Measurements from ENCODE around the gene MSRB1.

The MSRB1 gene, protein sequence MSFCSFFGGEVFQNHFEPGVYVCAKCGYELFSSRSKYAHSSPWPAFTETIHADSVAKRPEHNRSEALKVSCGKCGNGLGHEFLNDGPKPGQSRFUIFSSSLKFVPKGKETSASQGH

DNA sequence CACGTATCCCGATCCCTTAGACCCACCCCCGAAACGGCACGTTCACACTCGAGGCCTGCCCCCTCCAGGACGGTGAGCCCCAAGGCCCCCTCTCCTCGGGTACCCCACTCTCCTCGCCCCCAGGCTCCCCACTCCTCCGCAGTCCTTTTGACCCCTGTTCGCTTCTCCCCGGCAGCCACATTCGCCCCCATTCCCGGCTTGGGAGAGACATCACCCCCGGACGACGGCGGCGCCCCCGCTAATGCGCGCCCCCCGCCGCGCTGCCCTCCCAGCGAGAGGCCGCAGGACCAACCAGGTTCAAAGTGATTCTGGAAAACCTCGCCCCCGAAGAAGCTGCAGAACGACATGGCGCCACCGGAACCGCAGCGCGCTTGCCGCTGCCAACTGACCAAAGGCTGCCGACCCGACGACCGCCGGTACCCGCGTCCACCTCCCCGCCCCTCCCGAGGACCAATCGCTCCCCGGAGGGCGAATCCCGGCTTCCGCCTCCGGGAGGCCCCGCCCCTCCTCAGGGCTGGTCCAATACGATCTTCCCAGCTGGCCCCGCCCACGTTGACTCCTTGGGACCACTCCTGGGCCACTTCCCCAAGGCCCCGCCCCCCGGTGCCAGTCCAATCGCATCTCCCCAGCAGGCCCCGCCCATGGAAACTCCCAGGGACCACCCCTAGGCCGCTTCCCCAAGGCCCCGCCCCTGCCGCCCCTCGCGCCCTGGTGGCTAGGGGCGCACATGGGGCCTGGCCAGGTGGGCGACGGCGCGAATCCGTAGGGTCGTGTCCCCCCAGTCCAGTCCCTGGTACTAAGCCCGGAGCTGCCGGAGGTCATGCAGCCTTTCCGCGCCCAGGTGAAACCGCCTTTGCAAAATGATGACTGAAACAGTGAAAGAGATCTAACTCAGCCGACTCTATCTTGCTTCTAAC, at the start of gene MSRB1:
Gene MSRB1 (minus strand): TSS at position 390 of the 917 bp plus-strand sequence. CDS start 43 bp downstream, at position 347.
- TF ChIP-seq, protein P1, sequence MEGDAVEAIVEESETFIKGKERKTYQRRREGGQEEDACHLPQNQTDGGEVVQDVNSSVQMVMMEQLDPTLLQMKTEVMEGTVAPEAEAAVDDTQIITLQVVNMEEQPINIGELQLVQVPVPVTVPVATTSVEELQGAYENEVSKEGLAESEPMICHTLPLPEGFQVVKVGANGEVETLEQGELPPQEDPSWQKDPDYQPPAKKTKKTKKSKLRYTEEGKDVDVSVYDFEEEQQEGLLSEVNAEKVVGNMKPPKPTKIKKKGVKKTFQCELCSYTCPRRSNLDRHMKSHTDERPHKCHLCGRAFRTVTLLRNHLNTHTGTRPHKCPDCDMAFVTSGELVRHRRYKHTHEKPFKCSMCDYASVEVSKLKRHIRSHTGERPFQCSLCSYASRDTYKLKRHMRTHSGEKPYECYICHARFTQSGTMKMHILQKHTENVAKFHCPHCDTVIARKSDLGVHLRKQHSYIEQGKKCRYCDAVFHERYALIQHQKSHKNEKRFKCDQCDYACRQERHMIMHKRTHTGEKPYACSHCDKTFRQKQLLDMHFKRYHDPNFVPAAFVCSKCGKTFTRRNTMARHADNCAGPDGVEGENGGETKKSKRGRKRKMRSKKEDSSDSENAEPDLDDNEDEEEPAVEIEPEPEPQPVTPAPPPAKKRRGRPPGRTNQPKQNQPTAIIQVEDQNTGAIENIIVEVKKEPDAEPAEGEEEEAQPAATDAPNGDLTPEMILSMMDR (conservative IDR thresholded peaks at IDR 0.05; ENCODE audit: control insufficient read depth, insufficient read depth, low read depth, low read length): no peak
- peak within 1 kb of the TSS; percentile 83 for H3K4me3 ChIP-seq (ENCODE audit: control insufficient read depth, low read depth, low read length)
- peak; percentile 96 for DNase-seq (ENCODE audit: low read depth)

DNA sequence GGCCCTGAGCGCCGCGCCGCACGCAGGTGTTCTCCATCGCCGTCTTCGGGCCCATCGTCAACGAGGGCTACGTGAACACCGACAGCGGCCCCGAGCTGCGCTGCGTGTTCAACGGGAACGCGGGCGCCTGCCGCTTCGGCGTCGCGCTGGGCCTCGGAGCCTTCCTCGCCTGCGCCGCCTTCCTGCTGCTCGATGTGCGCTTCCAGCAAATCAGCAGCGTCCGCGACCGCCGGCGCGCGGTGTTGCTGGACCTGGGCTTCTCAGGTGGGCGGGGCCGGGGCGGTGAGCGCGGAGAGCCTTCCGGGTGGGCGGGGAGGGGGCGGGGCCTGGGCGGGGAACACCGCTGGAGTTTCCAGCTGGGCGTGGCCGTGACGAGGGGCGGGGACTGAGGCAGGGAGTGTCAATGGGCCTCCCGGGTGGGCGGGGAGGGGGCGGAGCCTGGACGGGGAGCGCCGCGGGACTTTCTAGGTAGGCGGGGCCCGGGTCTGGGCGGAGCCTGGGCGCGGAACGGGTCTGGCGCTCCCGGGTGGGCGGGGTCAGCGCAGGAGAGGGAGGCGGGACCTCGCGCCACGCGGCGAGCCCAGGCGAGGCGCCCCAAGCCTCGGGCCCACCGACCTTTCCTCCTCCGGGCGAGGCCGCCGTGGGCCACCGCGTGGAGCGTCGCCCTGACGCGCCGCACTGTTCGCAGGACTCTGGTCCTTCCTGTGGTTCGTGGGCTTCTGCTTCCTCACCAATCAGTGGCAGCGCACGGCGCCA, 49.1 kb upstream of the MSRB1 start:
- peak; percentile 84 for DNase-seq (ENCODE audit: low read depth)
- TF ChIP-seq, protein P1 (conservative IDR thresholded peaks at IDR 0.05; ENCODE audit: control insufficient read depth, insufficient read depth, low read depth, low read length): no peak
- no peak overlapping the region for H3K4me3 ChIP-seq (ENCODE audit: control insufficient read depth, low read depth, low read length)

DNA sequence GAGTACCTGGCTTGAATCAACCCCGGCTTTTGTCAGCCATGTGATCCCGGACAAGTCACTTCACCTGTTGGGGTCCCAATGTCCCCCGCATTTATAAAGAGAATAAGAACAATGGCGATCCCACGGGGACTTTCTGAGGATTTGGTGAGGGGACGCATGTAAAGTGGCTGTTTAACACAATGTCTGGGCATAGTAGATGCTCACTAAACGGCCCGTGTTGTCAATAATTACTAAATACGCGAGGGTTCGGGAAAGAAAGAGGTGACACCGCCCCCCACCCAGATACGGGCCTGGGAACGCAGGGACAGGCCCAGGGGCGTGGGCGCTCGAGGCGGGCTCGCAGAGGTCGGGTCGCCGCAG, 48.6 kb upstream of the MSRB1 start:
- H3K4me3 ChIP-seq (ENCODE audit: control insufficient read depth, low read depth, low read length): no peak overlapping the region
- DNase-seq (ENCODE audit: low read depth): no peak
- TF ChIP-seq, protein P1 (conservative IDR thresholded peaks at IDR 0.05; ENCODE audit: control insufficient read depth, insufficient read depth, low read depth, low read length): no peak

DNA sequence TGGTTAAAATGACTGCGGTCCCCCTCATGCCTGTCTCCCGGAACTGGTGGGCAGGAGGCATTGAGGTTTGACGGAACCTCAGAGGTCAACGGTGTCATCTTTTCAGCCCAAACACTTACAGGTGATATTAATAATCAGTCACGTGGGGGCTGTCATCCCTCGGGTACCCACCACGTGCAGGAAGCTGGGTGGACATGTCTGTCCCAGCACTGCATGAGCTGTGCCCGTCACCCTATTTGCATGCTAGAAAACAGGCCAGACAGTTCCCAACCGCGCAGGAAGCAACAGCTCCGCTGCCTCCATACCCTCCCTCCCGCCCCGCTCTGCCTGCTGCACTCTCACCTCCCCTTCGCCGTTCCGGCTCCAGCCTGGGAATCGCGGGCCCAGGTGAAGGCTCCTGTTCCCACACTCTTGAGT, 48.1 kb upstream of the MSRB1 start:
- no peak overlapping the region for H3K4me3 ChIP-seq (ENCODE audit: control insufficient read depth, low read depth, low read length)
- TF ChIP-seq, protein P1 (conservative IDR thresholded peaks at IDR 0.05; ENCODE audit: control insufficient read depth, insufficient read depth, low read depth, low read length): no peak

DNA sequence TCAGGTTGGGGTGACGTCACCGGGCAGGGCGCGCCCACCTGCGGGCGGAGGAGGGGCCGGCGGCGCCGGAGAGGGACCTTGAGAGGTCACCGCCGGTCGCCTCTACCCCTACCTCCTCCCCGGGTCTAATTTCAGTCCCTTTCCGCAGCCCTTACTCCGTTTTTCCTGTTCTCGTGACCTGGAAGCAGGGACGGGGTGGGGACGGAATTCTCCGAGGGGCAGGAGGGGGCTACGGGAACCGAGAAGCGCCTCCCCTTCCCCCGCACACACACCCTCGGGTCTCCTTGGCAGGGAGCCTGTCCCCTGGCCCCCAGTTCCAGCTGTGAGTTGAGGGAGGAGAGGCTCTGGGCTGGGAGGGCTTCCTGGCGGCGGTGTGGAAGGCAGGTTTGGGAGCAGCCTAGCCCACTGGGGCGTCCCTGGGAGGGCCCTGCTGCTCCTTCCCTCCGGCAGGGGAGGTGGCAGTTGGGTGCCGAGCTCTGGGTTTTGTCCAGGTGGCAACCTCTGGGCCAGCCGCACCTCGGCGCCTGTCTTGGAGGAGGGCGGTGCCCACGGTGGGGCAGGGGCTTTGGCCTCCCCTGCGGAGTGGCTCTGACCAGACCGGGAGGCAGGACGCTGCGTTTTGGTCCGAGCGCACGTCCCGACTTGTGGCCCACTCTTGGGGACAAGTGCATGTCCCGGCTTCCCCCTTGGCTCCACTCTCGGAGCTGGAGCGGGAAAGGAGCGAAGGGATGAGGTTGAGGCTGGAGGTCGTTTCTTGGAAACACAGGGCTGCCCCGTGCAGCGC, 47.5 kb upstream of the MSRB1 start:
- no peak overlapping the region for H3K4me3 ChIP-seq (ENCODE audit: control insufficient read depth, low read depth, low read length)
- DNase-seq (ENCODE audit: low read depth): no peak
- TF ChIP-seq, protein P1 (conservative IDR thresholded peaks at IDR 0.05; ENCODE audit: control insufficient read depth, insufficient read depth, low read depth, low read length): no peak

More for the DNA sequence above, 48.1 kb upstream of the MSRB1 start:
- DNase-seq (ENCODE audit: low read depth): no peak

DNA sequence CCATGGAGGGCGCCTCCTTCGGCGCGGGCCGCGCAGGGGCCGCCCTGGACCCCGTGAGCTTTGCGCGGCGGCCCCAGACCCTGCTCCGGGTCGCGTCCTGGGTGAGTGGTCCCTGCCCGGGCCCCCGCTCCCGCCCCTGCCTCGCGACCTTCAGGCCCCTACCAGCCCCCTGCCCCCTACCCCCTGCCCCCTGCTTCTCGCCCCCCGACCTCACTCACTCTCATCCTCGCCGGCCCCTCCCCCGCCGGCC, 47.0 kb upstream of the MSRB1 start:
- no peak overlapping the region for H3K4me3 ChIP-seq (ENCODE audit: control insufficient read depth, low read depth, low read length)
- TF ChIP-seq, protein P1 (conservative IDR thresholded peaks at IDR 0.05; ENCODE audit: control insufficient read depth, insufficient read depth, low read depth, low read length): no peak
- DNase-seq (ENCODE audit: low read depth): no peak
